IMR-90 (cell line): ENCODE measurements around the gene VWA8. TPM values are rescaled to one million over a fixed set of nuclear protein-coding genes. Genes with fewer than 3 reads are reported as not detected.
A peak's percentile ranks its signal among the peaks of the same experiment; 100 is the strongest.

Source experiments
- ATAC-seq: fragments of 200-7000 bp; cut with Tn5 transposase; 2 replicates; pipeline ENCODE4 v1.9.1; 2020; ENCODE audit warnings: low read depth, mild to moderate bottlenecking, moderate library complexity
- BruUV-seq: library from RNA; stranded (reverse); fragments of 400-500 nt; replicated peaks from 2 replicates; lab custom pipeline; 2021; lab: Mats Ljungman, UMichigan
- CTCF ChIA-PET: fragments of 300-600 bp; formaldehyde crosslinking; extraction: SDS; loops from one replicate; lab custom pipeline; 2021; ENCODE audit warnings: antibody characterized with exemption; lab: Yijun Ruan, JAX
- POLR2A ChIA-PET: fragments of 300-600 bp; sonication (Branson Sonifier 250); formaldehyde crosslinking; loops from one replicate; lab custom pipeline; 2022; ENCODE audit warnings: antibody characterized with exemption; ENCODE audit not compliant: unreplicated experiment; lab: Charles Lee
- DNase-seq: peaks from one replicate; pipeline ENCODE4 v3.0.0; 2013
- H2AFZ ChIP-seq: replicated peaks from 2 replicates; pipeline ENCODE3; 2013; ENCODE audit warnings: low read length, mild to moderate bottlenecking; ENCODE audit not compliant: poor library complexity
- H2AK5ac ChIP-seq: 2 replicates; pipeline ENCODE4 v1.6.1; 2013; ENCODE audit warnings: low read depth, low read length, inconsistent platforms
- H2AK9ac ChIP-seq: replicated peaks from 2 replicates; pipeline ENCODE3; 2013; ENCODE audit warnings: mild to moderate bottlenecking, low read depth, low read length, moderate library complexity; ENCODE audit not compliant: poor library complexity
- H2BK120ac ChIP-seq: 2 replicates; pipeline ENCODE4 v1.6.1; 2013; ENCODE audit warnings: low read depth, low read length, inconsistent platforms
- H2BK15ac ChIP-seq: 3 replicates; pipeline ENCODE4 v1.6.1; 2013; ENCODE audit warnings: low read depth, low read length, inconsistent platforms
- H2BK20ac ChIP-seq: 2 replicates; pipeline ENCODE4 v1.6.1; 2013; ENCODE audit warnings: low read depth, mild to moderate bottlenecking, inconsistent platforms, low read length, moderate library complexity
- H2BK5ac ChIP-seq: 2 replicates; pipeline ENCODE4 v1.6.1; 2013; ENCODE audit warnings: mild to moderate bottlenecking, low read depth, low read length, inconsistent platforms; ENCODE audit not compliant: poor library complexity, severe bottlenecking
- H3K14ac ChIP-seq: replicated peaks from 2 replicates; pipeline ENCODE4 v1.6.1; 2013; ENCODE audit warnings: low read depth, low read length, inconsistent platforms
- H3K18ac ChIP-seq: 2 replicates; pipeline ENCODE4 v1.6.1; 2013; ENCODE audit warnings: low read depth, low read length, control low read depth
- H3K23ac ChIP-seq: 2 replicates; pipeline ENCODE4 v1.6.1; 2013; ENCODE audit warnings: low read depth, low read length, inconsistent platforms
- H3K27ac ChIP-seq: 2 replicates; pipeline ENCODE4 v1.5.1; 2013; ENCODE audit warnings: mild to moderate bottlenecking, control low read depth, low read length; ENCODE audit not compliant: insufficient read depth
- H3K27me3 ChIP-seq: 2 replicates; pipeline ENCODE4 v1.6.1; 2013; ENCODE audit warnings: low read length; ENCODE audit not compliant: control insufficient read depth, insufficient read depth
- H3K36me3 ChIP-seq: 2 replicates; pipeline ENCODE4 v1.6.1; 2013; ENCODE audit warnings: low read length, mixed read lengths; ENCODE audit not compliant: control insufficient read depth, insufficient read depth
- H3K4ac ChIP-seq: 2 replicates; pipeline ENCODE4 v1.6.1; 2013; ENCODE audit warnings: low read depth, low read length, inconsistent platforms
- H3K4me1 ChIP-seq: 2 replicates; pipeline ENCODE4 v1.6.1; 2013; ENCODE audit warnings: low read length, mixed read lengths; ENCODE audit not compliant: control insufficient read depth, insufficient read depth
- H3K4me2 ChIP-seq: 2 replicates; pipeline ENCODE4 v1.6.1; 2013; ENCODE audit warnings: low read depth, mild to moderate bottlenecking, control low read depth, low read length, moderate library complexity
- H3K4me3 ChIP-seq: 2 replicates; pipeline ENCODE4 v1.5.1; 2013; ENCODE audit warnings: low read depth, mild to moderate bottlenecking, control low read depth, low read length, moderate library complexity; ENCODE audit not compliant: insufficient read depth
- H3K56ac ChIP-seq: 2 replicates; pipeline ENCODE4 v1.6.1; 2013; ENCODE audit warnings: low read length, inconsistent platforms; ENCODE audit not compliant: insufficient read depth; ENCODE audit errors: extremely low read depth
- H3K79me1 ChIP-seq, 2 experiments: 2 replicates each; pipeline ENCODE4 v1.6.1; 2013; ENCODE audit warnings: low read length in 2 of 2, inconsistent platforms in 1 of 2, low read depth in 1 of 2
- H3K9ac ChIP-seq: 2 replicates; pipeline ENCODE4 v1.6.1; 2013; ENCODE audit warnings: low read depth, low read length, control low read depth
- H3K9me1 ChIP-seq: 2 replicates; pipeline ENCODE4 v1.6.1; 2013; ENCODE audit warnings: low read length, inconsistent platforms; ENCODE audit not compliant: insufficient read depth
- H3K9me3 ChIP-seq: 2 replicates; pipeline ENCODE4 v1.6.1; 2013; ENCODE audit warnings: low read length; ENCODE audit not compliant: control insufficient read depth, insufficient read depth
- H4K20me1 ChIP-seq: 2 replicates; pipeline ENCODE4 v1.6.1; 2013; ENCODE audit warnings: low read length, inconsistent platforms; ENCODE audit not compliant: insufficient read depth
- H4K5ac ChIP-seq: 2 replicates; pipeline ENCODE4 v1.6.1; 2013; ENCODE audit warnings: mild to moderate bottlenecking, low read depth, low read length, control low read depth
- H4K8ac ChIP-seq, 2 experiments: 2 replicates each; pipeline ENCODE4 v1.6.1; 2013; ENCODE audit warnings: low read depth in 2 of 2, low read length in 2 of 2, control low read depth in 1 of 2, inconsistent platforms in 1 of 2
- H4K91ac ChIP-seq: 2 replicates; pipeline ENCODE4 v1.6.1; 2013; ENCODE audit warnings: low read depth, low read length, inconsistent platforms; ENCODE audit not compliant: insufficient read depth
- BHLHE40 ChIP-seq: fragments of 150-350 bp; IDR thresholded peaks from 2 replicates; pipeline ENCODE4 v1.6.1; 2016; ENCODE audit warnings: mild to moderate bottlenecking, low read depth, low read length
- CEBPB ChIP-seq: IDR thresholded peaks from 2 replicates; pipeline ENCODE4 v1.6.1; 2012; ENCODE audit warnings: low read depth, low read length, improper control_type of control experiment
- CHD1 ChIP-seq: IDR thresholded peaks from 2 replicates; pipeline ENCODE4 v1.6.1; 2012; ENCODE audit warnings: low read depth, low read length, improper control_type of control experiment
- FOS ChIP-seq: fragments of 150-350 bp; IDR thresholded peaks from 2 replicates; pipeline ENCODE4 v1.6.1; 2016; ENCODE audit warnings: low read depth, low read length
- MAFK ChIP-seq: IDR thresholded peaks from 2 replicates; pipeline ENCODE4 v1.6.1; 2012; ENCODE audit warnings: low read depth, low read length, improper control_type of control experiment
- MAZ ChIP-seq: IDR thresholded peaks from 2 replicates; pipeline ENCODE4 v1.6.1; 2012; ENCODE audit warnings: low read depth, mild to moderate bottlenecking, low read length, improper control_type of control experiment, moderate library complexity, borderline replicate concordance
- MXI1 ChIP-seq: IDR thresholded peaks from 2 replicates; pipeline ENCODE4 v1.6.1; 2012; ENCODE audit warnings: low read depth, mild to moderate bottlenecking, low read length, moderate library complexity, borderline replicate concordance
- NFE2L2 ChIP-seq: fragments of 150-350 bp; IDR thresholded peaks from 2 replicates; pipeline ENCODE4 v1.6.1; 2016; ENCODE audit warnings: low read depth, mild to moderate bottlenecking, low read length
- POLR2A ChIP-seq: IDR thresholded peaks from 2 replicates; pipeline ENCODE4 v1.6.1; 2012; ENCODE audit warnings: mild to moderate bottlenecking, low read depth, low read length
- RAD21 ChIP-seq: IDR thresholded peaks from 2 replicates; pipeline ENCODE4 v1.6.1; 2012; ENCODE audit warnings: low read length, improper control_type of control experiment
- RCOR1 ChIP-seq: IDR thresholded peaks from 2 replicates; pipeline ENCODE4 v1.6.1; 2012; ENCODE audit warnings: mild to moderate bottlenecking, low read length, improper control_type of control experiment; ENCODE audit not compliant: insufficient replicate concordance
- SMC3 ChIP-seq: fragments of 150-350 bp; IDR thresholded peaks from 2 replicates; pipeline ENCODE4 v1.6.1; 2016; ENCODE audit warnings: low read depth, mild to moderate bottlenecking, antibody characterized with exemption, low read length, moderate library complexity
- dilution Hi-C: fragments of 300-500 bp; cut with HindIII; formaldehyde crosslinking; loops from one replicate; pipeline ENCODE4 v1.14.3; 2018; ENCODE audit warnings: low sequenced_read_pairs; ENCODE audit not compliant: unreplicated experiment
- in situ Hi-C: fragments of 300-500 bp; cut with MboI; formaldehyde crosslinking; loops from 3 replicates; pipeline ENCODE4 v1.14.3; 2019; ENCODE audit warnings: low sequenced_read_pairs, inconsistent platforms, mixed read lengths
- intact Hi-C: fragments of 100-400 bp; cut with micrococcal nuclease; formaldehyde crosslinking; loops from 2 replicates; pipeline ENCODE4 v1.10.0; 2022
- polyA plus RNA-seq, 3 experiments: library from polyadenylated mRNA; depleted of rRNA; stranded (reverse); fragments of >200 nt; gene quantifications; 2 replicates each; pipeline ENCODE4 v1.2.3, GENCODE V29; 2012; ENCODE audit warnings: low replicate concordance in 1 of 3
- total RNA-seq: library from RNA; depleted of rRNA; stranded (reverse); fragments of >200 nt; gene quantifications from 2 replicates; pipeline ENCODE4 v1.2.3, GENCODE V29; 2012
- TF ChIP-seq, protein P1 (sequence below): fragments of 150-350 bp; IDR thresholded peaks from 2 replicates; pipeline ENCODE4 v1.6.1; 2017; ENCODE audit warnings: mild to moderate bottlenecking, antibody characterized with exemption, low read length, low read depth
- TF ChIP-seq, protein P2 (sequence below): conservative IDR thresholded peaks from 2 replicates; pipeline ENCODE4 v1.5.1; 2012; ENCODE audit warnings: mild to moderate bottlenecking, low read depth, low read length, improper control_type of control experiment
- TF ChIP-seq, protein P3 (sequence below): fragments of 150-350 bp; IDR thresholded peaks from 2 replicates; pipeline ENCODE4 v1.6.1; 2016; ENCODE audit warnings: low read depth, mild to moderate bottlenecking, low read length, moderate library complexity, borderline replicate concordance

The VWA8 gene
- total and polyA plus RNA-seq, 2 of the 4 experiments (the other 2 are of a cell fraction): 5.9 to 18.3 TPM

DNA sequence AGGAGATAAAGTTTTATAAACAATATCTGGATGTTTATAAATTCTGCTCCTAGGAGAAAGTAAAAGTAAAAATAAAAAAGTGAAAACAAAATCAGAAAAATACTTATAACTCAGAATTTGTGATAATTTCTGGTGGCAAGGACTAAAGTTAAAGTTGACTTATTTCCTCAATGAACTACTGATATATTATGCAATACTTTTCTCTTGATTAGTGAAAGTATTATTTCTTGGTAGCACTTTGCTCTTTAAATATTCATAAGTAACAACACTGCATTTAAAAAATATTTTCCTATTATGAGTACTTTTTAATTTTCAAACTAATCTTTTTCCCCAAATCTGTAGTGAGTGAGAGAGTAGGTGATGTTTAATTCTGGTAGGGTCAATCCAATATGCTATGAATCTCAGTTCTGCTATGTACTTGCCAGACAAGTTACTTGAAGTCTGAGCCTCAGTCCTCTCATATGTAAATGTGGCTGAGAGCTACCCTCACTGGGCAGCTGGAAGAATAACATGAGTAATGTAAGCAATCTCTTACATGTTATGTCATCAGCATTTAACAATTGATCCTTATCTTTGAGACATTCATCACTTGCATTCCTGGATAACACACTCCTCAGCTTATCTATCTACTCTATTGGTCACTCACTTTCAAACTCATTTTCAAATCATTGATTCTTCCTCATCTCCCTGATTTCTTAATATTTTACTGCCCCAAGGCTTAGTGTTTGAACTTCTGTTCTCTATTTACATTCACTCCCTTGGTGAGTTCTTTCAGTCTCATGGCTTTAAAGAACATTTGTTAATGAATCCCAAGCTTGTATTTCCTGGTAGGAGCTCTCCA is 264.5 kb downstream of the VWA8 start:
- H2BK120ac ChIP-seq: no peak overlapping the region
- peaks cover 8% of the 10 kb centered on the region for H3K4me1 ChIP-seq
- ATAC-seq (peak; percentile 72), DNase-seq (peak; percentile 92)
- no peak overlapping the region for H2AFZ ChIP-seq
- no peak overlapping the region for H2BK20ac ChIP-seq
- H3K9me3 ChIP-seq: no peaks in the 10 kb centered on the region
- ChIA-PET CTCF (no interaction called here), POLR2A (no interaction called here)
- peak overlapping the region; percentile 15 for H2BK5ac ChIP-seq
- H2AK9ac ChIP-seq: no peak overlapping the region
- no peak overlapping the region for H4K8ac ChIP-seq
- no peak overlapping the region for H3K9ac ChIP-seq
- H2AK5ac ChIP-seq: no peak overlapping the region
- no peak overlapping the region for H3K4ac ChIP-seq
- in situ Hi-C loops: no loop called here
- H3K36me3 ChIP-seq: peaks cover 3% of the 10 kb centered on the region; the same call in 1 of the 2 replicates
- no peak overlapping the region for H3K56ac ChIP-seq
- H3K14ac ChIP-seq: 0 out of 2 replicates have a peak overlapping the region, but pooled peaks have one; percentile 35
- H3K18ac ChIP-seq: no peak overlapping the region
- H2BK15ac ChIP-seq: no peak overlapping the region
- H3K27ac ChIP-seq: no peak overlapping the region
- no peaks in the 10 kb centered on the region for H3K79me1 ChIP-seq
- H3K23ac ChIP-seq: no peak overlapping the region
- no TSS peak for BruUV-seq
- H4K5ac ChIP-seq: no peak overlapping the region
- no peak overlapping the region for H3K4me2 ChIP-seq
- intact Hi-C loops: no loop called here
- no peaks in the 10 kb centered on the region for H3K27me3 ChIP-seq
- no peak overlapping the region for H3K4me3 ChIP-seq
- no peaks in the 10 kb centered on the region for H4K20me1 ChIP-seq
- dilution Hi-C loops: no loop called here
- no peak overlapping the region for H4K91ac ChIP-seq
- H3K9me1 ChIP-seq: peaks cover 2% of the 10 kb centered on the region; the same call in 1 of the 2 replicates
- TF ChIP-seq SMC3: no peak
- TF ChIP-seq, protein P1, sequence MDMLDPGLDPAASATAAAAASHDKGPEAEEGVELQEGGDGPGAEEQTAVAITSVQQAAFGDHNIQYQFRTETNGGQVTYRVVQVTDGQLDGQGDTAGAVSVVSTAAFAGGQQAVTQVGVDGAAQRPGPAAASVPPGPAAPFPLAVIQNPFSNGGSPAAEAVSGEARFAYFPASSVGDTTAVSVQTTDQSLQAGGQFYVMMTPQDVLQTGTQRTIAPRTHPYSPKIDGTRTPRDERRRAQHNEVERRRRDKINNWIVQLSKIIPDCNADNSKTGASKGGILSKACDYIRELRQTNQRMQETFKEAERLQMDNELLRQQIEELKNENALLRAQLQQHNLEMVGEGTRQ: no peak
- TF ChIP-seq RAD21: peak; percentile 6; the same call in 1 of the 2 replicates
- no peak for TF ChIP-seq MXI1
- no peak for TF ChIP-seq MAZ
- TF ChIP-seq MAFK: no peak
- TF ChIP-seq CEBPB: peak; percentile 79
- TF ChIP-seq, protein P2, sequence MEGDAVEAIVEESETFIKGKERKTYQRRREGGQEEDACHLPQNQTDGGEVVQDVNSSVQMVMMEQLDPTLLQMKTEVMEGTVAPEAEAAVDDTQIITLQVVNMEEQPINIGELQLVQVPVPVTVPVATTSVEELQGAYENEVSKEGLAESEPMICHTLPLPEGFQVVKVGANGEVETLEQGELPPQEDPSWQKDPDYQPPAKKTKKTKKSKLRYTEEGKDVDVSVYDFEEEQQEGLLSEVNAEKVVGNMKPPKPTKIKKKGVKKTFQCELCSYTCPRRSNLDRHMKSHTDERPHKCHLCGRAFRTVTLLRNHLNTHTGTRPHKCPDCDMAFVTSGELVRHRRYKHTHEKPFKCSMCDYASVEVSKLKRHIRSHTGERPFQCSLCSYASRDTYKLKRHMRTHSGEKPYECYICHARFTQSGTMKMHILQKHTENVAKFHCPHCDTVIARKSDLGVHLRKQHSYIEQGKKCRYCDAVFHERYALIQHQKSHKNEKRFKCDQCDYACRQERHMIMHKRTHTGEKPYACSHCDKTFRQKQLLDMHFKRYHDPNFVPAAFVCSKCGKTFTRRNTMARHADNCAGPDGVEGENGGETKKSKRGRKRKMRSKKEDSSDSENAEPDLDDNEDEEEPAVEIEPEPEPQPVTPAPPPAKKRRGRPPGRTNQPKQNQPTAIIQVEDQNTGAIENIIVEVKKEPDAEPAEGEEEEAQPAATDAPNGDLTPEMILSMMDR: no peak
- TF ChIP-seq NFE2L2: no peak
- TF ChIP-seq RCOR1: peak; percentile 73
- no peak for TF ChIP-seq FOS
- TF ChIP-seq, protein P3, sequence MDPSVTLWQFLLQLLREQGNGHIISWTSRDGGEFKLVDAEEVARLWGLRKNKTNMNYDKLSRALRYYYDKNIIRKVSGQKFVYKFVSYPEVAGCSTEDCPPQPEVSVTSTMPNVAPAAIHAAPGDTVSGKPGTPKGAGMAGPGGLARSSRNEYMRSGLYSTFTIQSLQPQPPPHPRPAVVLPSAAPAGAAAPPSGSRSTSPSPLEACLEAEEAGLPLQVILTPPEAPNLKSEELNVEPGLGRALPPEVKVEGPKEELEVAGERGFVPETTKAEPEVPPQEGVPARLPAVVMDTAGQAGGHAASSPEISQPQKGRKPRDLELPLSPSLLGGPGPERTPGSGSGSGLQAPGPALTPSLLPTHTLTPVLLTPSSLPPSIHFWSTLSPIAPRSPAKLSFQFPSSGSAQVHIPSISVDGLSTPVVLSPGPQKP: no peak
- no peak for TF ChIP-seq POLR2A
- no peak for TF ChIP-seq CHD1
- TF ChIP-seq BHLHE40: no peak
